Measurements from ENCODE around the gene LYPD6.

DNA sequence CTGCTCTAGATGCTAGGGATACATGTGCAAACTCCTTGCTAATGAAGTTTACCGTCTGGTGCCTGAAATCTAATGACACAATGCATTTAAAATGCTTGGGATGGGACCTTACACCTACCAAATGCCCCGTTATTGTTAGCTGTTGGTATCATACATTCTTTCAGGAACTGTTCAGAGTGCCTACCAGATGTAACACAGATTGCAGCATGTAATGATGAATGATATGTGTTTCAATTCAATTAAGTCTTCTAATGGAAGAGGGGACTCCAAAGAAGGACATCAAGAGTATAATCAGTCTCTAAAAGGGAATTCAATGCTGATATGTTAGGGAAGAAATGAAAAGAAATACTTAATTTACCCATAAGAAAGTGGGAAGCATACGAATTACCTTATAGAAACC lies 3.2 kb downstream of the LYPD6 start:
- TF ChIP-seq EZH2 (IDR thresholded peaks at IDR 0.05; ENCODE audit: insufficient read depth, poor library complexity, severe bottlenecking) = no peak
- TF ChIP-seq EZH2phosphoT487 (IDR thresholded peaks at IDR 0.05; ENCODE audit: insufficient read depth, low read depth) = no peak

All from GM23248 (cell line).